GM19455 (cell line): ENCODE measurements around the gene CLDN16.

Experiments
- ATAC-seq: cut with Tn5 transposase; IDR thresholded peaks from one replicate; pipeline ENCODE4 v1.9.1; 2021; ENCODE audit not compliant: unreplicated experiment

The CLDN16 gene

GRCh38 chr3:190387578-190388213 is at the start of gene CLDN16:
Gene CLDN16, plus strand, starts transcription at chr3:190388163. Its CDS starts 167 bp downstream, at chr3:190388330.
- no peak for ATAC-seq

- no peak for ATAC-seq
Observed at GRCh38 chr3:190338717-190339116, 49.2 kb upstream of the CLDN16 start.

- ATAC-seq: no peak
Observed at GRCh38 chr3:190339130-190339529, 48.8 kb upstream of the CLDN16 start.

- no peak for ATAC-seq
Observed at GRCh38 chr3:190340071-190340470, 47.9 kb upstream of the CLDN16 start.

GRCh38 chr3:190345027-190345821 is 42.7 kb upstream of the CLDN16 start:
- no peak for ATAC-seq

- no peak for ATAC-seq
Observed at GRCh38 chr3:190345878-190346277, 42.1 kb upstream of the CLDN16 start.

GRCh38 chr3:190346541-190346940 is 41.4 kb upstream of the CLDN16 start:
- ATAC-seq: no peak

GRCh38 chr3:190352861-190353457 is 35.0 kb upstream of the CLDN16 start:
- no peak for ATAC-seq

GRCh38 chr3:190356246-190356645 is 31.7 kb upstream of the CLDN16 start:
- ATAC-seq: no peak

- no peak for ATAC-seq
Observed at GRCh38 chr3:190357468-190357867, 30.5 kb upstream of the CLDN16 start.

GRCh38 chr3:190359813-190360212 is 28.1 kb upstream of the CLDN16 start:
- ATAC-seq: no peak

- no peak for ATAC-seq
Observed at GRCh38 chr3:190360228-190360627, 27.7 kb upstream of the CLDN16 start.

- no peak for ATAC-seq
Observed at GRCh38 chr3:190361791-190362190, 26.2 kb upstream of the CLDN16 start.

GRCh38 chr3:190362258-190362657 is 25.7 kb upstream of the CLDN16 start:
- no peak for ATAC-seq

GRCh38 chr3:190366133-190366532 is 21.8 kb upstream of the CLDN16 start:
- ATAC-seq: no peak

GRCh38 chr3:190368881-190369280 is 19.1 kb upstream of the CLDN16 start:
- ATAC-seq: no peak

GRCh38 chr3:190369668-190370295 is 18.2 kb upstream of the CLDN16 start:
- ATAC-seq: no peak

GRCh38 chr3:190370369-190370768 is 17.6 kb upstream of the CLDN16 start:
- no peak for ATAC-seq

- no peak for ATAC-seq
Observed at GRCh38 chr3:190371152-190371551, 16.8 kb upstream of the CLDN16 start.

GRCh38 chr3:190375246-190375645 is 12.7 kb upstream of the CLDN16 start:
- ATAC-seq: no peak

GRCh38 chr3:190375671-190376070 is 12.3 kb upstream of the CLDN16 start:
- ATAC-seq: no peak
